Measurements from ENCODE around the gene PLPP4. TPM values are rescaled to one million over a fixed set of nuclear protein-coding genes. Genes with fewer than 3 reads are reported as not detected.
"Not testable (repeated sequence)": the region's sequence is repeated elsewhere in the genome, so short reads cannot be mapped to it uniquely, and the experiment has no call there.

Gene PLPP4
- total RNA-seq, 1 donor from 2014 or later = not detected

DNA sequence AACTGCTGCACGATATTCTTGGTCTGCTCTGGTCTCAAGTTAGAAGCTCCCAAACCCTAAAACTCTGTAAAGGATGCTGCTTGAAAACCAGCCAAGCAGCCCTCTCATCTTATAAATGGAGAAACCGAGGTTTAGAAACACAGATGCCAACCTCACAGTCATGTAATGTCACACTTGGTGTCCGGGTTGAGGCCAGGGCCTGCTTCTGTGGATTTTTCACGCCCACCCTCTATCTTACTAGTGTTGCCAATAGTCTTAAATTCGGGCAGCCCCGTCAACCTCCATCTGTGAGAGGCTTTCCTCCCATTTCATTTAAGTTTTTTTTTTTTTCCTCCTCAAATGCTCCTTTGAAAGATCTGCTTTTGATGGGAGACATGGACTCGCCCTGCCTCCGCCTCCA is 28.9 kb downstream of the PLPP4 start:
- intact Hi-C loops (cut with micrococcal nuclease) = no loop called here

- intact Hi-C loops (cut with micrococcal nuclease) = no loop called here
Measured at GRCh38 chr10:120486671-120487205, 29.7 kb downstream of the PLPP4 start.

GRCh38 chr10:120490288-120490687 is 33.3 kb downstream of the PLPP4 start:
- intact Hi-C loops (cut with micrococcal nuclease) = no loop called here

- intact Hi-C loops (cut with micrococcal nuclease) = no loop called here
Measured at GRCh38 chr10:120492346-120492745, 35.3 kb downstream of the PLPP4 start.

DNA sequence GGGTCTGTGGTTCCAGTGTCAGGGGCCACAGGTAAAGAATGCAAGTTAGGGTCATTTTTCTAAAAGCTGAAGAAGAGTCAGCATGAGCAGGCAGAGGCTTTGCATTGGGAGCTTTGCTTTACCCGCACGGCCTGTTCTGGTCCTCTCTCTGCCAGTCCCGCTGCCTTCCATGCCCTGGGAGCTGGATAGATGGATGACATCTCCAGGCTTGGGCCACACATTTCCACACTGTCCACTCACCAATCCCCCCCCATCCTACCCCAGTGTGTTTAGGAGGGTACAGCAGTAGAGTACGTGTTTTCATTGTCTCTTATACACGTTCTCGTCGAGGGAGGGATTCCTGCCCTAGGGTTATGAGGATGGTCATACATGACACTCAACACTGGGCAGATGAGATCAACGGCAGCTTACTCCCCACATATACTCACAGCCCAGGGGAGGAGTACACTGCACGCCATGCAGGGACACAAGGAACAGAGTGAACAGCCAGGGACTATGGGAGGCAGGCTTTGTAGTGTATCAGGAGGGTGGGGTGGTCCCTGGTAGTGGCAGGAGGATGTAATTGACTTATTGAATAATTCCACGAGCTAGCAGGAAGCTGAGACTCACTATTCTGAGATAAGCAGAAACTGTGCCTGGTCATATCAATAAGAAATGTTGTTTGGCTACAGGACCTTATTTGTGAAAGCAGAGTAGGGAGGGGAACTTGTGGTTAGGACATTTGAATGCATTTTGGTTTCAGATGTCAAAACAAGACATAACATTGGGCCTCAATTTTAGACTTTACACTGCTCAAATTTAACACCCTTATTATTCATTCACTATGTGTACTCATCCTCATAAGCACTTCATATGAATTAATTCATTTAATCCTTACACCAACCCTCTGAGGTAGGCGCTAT is 36.6 kb downstream of the PLPP4 start:
- intact Hi-C loops (cut with micrococcal nuclease) = no loop called here

DNA sequence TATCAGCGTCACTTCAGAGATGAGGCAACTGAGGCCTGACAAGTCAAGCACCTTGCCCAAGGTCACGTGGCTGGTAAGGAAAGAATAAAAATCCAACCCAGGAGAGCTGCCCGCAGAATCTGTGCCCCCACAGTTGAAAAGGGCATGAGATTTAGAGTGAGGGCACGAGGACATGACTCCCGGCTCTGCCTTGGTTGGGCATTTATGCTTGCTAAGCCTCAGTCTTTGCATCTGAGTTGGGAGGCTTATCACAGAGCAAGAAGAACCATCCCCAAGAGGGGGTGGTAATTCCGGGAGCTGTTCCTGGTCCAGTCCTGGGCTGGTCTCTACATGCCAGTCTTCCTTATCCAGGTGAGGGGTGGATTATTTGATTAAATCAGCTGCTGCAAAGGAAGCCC is 37.3 kb downstream of the PLPP4 start:
- intact Hi-C loops (cut with micrococcal nuclease) = no loop called here

DNA sequence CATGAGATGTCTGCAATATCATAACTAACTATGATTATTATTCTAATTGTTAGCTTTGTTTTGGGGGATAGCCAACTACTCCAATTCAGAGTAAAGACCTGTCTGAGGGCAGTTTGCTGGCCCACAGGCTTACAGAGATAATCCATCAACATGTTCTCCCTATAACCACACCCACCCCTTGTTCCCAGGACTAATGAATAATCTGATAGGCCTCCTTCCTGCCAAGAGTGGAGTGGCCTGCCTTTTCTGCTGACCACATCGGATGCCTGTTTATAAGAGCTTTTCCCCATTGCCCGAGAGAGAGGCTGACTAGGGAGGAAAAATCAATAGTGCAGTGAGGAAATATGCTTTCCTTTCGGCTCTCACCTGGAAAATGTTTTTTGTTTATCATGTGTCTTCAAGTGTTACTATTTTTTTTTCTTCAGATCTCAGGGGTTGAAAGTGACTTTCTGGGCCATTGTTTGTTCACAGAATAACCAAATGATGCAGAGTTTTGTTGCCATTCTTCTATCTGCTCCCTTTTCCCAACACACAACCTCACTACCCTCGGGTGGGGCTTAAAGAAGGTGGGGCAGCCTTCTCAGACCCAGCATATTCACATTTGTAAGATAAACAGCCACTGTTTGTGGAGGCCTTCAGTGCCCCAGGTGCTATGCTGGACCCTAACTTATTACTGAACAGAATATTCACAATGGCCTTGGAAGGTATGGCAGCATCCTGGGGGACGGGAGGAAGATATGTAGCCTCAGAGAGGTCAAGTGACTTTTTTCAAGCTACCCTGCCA is 38.4 kb downstream of the PLPP4 start:
- intact Hi-C loops (cut with micrococcal nuclease) = no loop called here

DNA sequence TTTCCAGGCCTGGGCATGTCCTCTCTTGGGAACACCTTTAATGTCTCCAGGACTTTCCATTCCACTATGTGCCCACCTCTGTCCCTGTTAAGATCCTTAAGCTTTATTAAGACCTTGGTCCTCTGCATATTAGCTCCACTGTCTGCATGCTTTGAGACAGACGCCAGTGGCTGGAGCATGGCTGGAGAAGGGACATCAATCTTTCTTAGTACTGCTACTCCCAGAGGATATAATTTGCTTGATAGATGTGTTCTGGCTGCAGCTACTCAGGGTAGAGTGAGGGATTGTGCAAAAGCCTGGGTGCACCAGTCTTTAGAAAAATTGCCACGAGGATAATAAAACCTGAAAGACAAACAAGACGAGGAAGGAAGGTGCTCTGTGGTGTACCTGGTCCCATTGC is 42.9 kb downstream of the PLPP4 start:
- intact Hi-C loops (cut with micrococcal nuclease) = no loop called here

DNA sequence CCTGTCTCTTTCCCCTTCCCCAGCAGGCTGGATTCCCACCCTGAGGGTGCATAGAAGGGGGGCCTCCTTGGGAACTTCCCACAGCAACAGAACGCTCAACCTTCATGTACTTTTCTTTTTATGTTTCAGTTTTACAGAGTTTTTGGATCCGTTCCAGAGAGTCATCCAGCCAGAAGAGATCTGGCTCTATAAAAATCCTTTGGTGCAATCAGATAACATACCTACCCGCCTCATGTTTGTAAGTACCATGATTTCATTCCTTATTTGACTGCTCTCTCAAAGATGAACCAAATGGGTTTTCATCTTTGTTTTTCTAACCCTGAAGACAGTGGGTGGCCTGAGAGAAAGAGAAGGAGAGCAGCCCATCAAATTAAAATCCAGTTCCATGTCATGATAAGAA is 46.7 kb downstream of the PLPP4 start:
- intact Hi-C loops (cut with micrococcal nuclease) = no loop called here

DNA sequence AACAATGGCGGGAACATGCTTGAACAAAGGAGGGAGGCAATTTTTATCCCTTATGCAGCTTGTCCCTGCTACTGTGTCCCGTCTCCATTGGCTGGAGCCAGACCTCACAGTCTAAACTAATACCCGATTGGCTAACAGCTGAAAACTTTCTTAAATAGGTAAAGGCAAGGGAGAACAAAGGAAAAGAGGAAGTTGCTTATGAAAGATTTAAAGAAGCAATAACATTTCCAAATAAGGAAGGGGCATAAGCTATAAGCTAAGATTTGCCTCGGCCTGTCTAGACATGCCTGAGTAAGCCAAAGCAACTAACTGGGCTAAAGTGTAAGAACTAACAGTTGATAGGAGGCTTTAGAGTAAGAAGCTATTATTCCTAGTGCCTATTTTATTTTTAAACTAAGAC is 47.2 kb downstream of the PLPP4 start:
- intact Hi-C loops (cut with micrococcal nuclease) = not testable (repeated sequence)

- intact Hi-C loops (cut with micrococcal nuclease) = no loop called here
Measured at GRCh38 chr10:120505056-120505455, 48.0 kb downstream of the PLPP4 start.

GRCh38 chr10:120505866-120506265 is 48.8 kb downstream of the PLPP4 start:
- intact Hi-C loops (cut with micrococcal nuclease) = no loop called here

DNA sequence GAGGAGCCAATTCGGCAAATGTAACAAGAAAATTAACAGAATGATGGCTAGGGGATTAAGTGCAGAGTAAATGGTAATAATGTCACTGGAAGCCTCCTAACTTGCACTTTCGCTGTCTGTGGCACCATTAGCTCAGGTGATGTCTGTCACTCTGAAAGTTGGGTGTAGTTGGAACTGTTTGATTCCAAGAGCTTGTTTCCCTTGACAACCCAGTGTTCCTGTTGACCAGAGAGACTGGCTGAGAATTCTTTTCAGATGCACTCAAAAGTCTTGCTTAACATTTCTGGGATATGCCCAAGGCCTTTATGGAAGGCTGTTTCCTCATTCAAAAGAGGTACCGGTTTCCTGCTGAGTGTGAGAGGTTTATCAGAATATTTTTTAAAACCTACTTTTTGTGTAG is 49.6 kb downstream of the PLPP4 start:
- intact Hi-C loops (cut with micrococcal nuclease) = no loop called here

DNA sequence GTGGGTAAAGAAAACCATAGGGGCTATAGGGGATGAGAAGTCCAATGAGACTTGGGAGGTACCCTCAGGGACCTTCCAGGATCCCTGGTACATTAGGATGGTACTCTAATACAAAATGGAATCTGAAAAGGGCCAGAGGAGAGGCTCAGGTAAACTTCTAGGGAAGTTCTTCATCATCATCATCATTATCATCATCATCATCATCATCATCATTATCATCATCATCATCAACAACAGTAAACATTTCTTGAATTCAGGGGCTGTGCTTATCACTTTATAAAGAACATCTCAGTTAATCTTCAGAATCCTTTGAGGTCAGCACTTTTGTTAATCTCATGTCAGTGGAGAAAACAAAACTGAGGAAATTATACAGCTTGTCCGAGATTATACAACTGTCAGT is 50.1 kb downstream of the PLPP4 start:
- intact Hi-C loops (cut with micrococcal nuclease) = no loop called here

DNA sequence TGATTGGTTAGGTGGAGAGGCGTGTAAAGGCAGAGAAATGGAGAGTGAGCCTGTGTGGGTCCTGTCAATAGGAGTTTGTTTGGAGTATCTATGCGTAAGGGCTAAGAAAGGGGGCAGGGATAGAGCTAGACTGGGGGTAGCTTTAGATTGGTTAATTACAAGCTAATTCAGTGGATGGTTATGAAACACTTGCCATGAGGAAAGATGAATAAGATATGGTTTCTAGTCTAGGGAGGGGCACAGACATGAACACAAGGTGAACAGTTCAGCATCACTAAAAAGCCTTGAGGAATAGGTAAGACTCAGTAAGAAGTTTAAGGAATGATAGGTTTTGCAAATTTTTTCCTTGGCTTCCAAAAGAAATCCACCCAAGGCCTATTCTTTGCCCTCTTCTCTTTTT is 50.6 kb downstream of the PLPP4 start:
- intact Hi-C loops (cut with micrococcal nuclease) = no loop called here

GRCh38 chr10:120508393-120508792 is 51.4 kb downstream of the PLPP4 start:
- intact Hi-C loops (cut with micrococcal nuclease) = no loop called here

GRCh38 chr10:120508966-120509365 is 51.9 kb downstream of the PLPP4 start:
- intact Hi-C loops (cut with micrococcal nuclease) = no loop called here

GRCh38 chr10:120511165-120511564 is 54.1 kb downstream of the PLPP4 start:
- intact Hi-C loops (cut with micrococcal nuclease) = no loop called here

DNA sequence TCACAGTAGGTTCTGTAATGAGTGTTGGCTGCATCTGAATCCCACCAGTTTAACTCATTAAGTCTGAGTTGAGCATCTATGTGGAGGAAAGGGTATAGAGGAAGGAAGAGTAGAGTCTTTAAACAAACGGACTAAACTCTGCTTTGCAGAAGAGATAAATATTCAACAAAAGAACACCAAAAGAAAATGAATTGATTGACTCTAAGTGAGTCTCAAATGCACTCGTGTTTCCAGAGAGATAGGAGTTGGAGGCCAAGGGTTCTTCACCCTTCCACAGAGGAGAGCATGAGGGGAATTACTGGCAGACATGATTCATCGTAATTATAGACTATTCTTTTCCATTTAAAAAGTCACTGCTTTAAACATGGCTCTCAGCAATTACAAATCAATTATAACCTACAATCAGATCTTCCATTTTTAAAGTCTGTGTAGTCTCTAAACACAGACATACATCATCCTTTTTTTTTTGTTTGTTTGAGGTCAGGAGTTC is 56.3 kb downstream of the PLPP4 start:
- intact Hi-C loops (cut with micrococcal nuclease) = no loop called here

- intact Hi-C loops (cut with micrococcal nuclease) = no loop called here
Measured at GRCh38 chr10:120514035-120514620, 57.1 kb downstream of the PLPP4 start.

- intact Hi-C loops (cut with micrococcal nuclease) = no loop called here
Measured at GRCh38 chr10:120514959-120515358, 57.9 kb downstream of the PLPP4 start.

GRCh38 chr10:120515741-120516140 is 58.7 kb downstream of the PLPP4 start:
- intact Hi-C loops (cut with micrococcal nuclease) = no loop called here
